PFSK-1 (cell line): ENCODE data around the gene OPRD1.
A peak's percentile ranks its signal among the peaks of the same experiment; 100 is the strongest.

Experiments
- POLR2AphosphoS5 ChIP-seq: IDR thresholded peaks from 2 replicates; pipeline ENCODE4 v1.6.1; 2012; ENCODE audit warnings: low read depth, mild to moderate bottlenecking, control low read depth, low read length, moderate library complexity
- TF ChIP-seq, protein P1 (sequence below), 2 experiments: IDR thresholded peaks; 2 replicates each; pipeline versions ENCODE4 v1.6.1 to v1.8.0; 2011 to 2012; ENCODE audit warnings: low read depth in 2 of 2, low read length in 2 of 2, control low read depth in 1 of 2, inconsistent platforms in 1 of 2, mild to moderate bottlenecking in 1 of 2, moderate library complexity in 1 of 2; ENCODE audit not compliant: insufficient read depth in 1 of 2

GRCh38 chr1:28775121-28775942, 36.6 kb upstream of the OPRD1 start:
- 0 out of 2 replicates have a peak, but pooled peaks have one; percentile 36 for TF ChIP-seq POLR2AphosphoS5
- TF ChIP-seq, protein P1, sequence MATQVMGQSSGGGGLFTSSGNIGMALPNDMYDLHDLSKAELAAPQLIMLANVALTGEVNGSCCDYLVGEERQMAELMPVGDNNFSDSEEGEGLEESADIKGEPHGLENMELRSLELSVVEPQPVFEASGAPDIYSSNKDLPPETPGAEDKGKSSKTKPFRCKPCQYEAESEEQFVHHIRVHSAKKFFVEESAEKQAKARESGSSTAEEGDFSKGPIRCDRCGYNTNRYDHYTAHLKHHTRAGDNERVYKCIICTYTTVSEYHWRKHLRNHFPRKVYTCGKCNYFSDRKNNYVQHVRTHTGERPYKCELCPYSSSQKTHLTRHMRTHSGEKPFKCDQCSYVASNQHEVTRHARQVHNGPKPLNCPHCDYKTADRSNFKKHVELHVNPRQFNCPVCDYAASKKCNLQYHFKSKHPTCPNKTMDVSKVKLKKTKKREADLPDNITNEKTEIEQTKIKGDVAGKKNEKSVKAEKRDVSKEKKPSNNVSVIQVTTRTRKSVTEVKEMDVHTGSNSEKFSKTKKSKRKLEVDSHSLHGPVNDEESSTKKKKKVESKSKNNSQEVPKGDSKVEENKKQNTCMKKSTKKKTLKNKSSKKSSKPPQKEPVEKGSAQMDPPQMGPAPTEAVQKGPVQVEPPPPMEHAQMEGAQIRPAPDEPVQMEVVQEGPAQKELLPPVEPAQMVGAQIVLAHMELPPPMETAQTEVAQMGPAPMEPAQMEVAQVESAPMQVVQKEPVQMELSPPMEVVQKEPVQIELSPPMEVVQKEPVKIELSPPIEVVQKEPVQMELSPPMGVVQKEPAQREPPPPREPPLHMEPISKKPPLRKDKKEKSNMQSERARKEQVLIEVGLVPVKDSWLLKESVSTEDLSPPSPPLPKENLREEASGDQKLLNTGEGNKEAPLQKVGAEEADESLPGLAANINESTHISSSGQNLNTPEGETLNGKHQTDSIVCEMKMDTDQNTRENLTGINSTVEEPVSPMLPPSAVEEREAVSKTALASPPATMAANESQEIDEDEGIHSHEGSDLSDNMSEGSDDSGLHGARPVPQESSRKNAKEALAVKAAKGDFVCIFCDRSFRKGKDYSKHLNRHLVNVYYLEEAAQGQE (IDR thresholded peaks at IDR 0.05; ENCODE audit: insufficient read depth in 1 of 2, low read depth in 2 of 2, low read length in 2 of 2), result no peak
